Mesenchymal stem cell (in vitro differentiated cells and primary cell): Measurements from ENCODE around the gene ZNF865.

Experiments used
- DNase-seq: peaks from one replicate; pipeline ENCODE4 v3.0.0-alpha.2; 2013
- H2AFZ ChIP-seq: one replicate; pipeline ENCODE4 v1.6.1; 2013; ENCODE audit warnings: low read depth, mild to moderate bottlenecking, control low read depth, inconsistent platforms, low read length, moderate library complexity
- H2AK5ac ChIP-seq: 2 replicates; pipeline ENCODE4 v1.6.1; 2013; ENCODE audit warnings: low read length, moderate library complexity, mild to moderate bottlenecking, inconsistent platforms; ENCODE audit not compliant: severe bottlenecking
- H2BK120ac ChIP-seq: one replicate; pipeline ENCODE4 v1.6.1; 2013; ENCODE audit warnings: low read depth, mild to moderate bottlenecking, inconsistent platforms, low read length, moderate library complexity
- H2BK12ac ChIP-seq, 2 experiments: one replicate each; pipeline ENCODE4 v1.6.1; 2013; ENCODE audit warnings: inconsistent platforms in 2 of 2, low read length in 2 of 2, mild to moderate bottlenecking in 2 of 2, moderate library complexity in 2 of 2, control low read depth in 1 of 2
- H2BK15ac ChIP-seq: one replicate; pipeline ENCODE4 v1.6.1; 2013; ENCODE audit warnings: mild to moderate bottlenecking, low read depth, inconsistent platforms; ENCODE audit not compliant: poor library complexity, severe bottlenecking
- H2BK5ac ChIP-seq: 2 replicates; pipeline ENCODE4 v1.6.1; 2013; ENCODE audit warnings: low read depth, mild to moderate bottlenecking, low read length, control low read depth, inconsistent platforms; ENCODE audit not compliant: poor library complexity, severe bottlenecking
- H3K14ac ChIP-seq, 2 experiments: one replicate each; pipeline ENCODE4 v1.6.1; 2013; ENCODE audit warnings: inconsistent platforms in 2 of 2, low read length in 2 of 2, control low read depth in 1 of 2, mild to moderate bottlenecking in 1 of 2, moderate library complexity in 1 of 2
- H3K18ac ChIP-seq, 2 experiments: one replicate each; pipeline ENCODE4 v1.6.1; 2013; ENCODE audit warnings: inconsistent platforms in 2 of 2, low read length in 2 of 2, control low read depth in 1 of 2, low read depth in 1 of 2, mild to moderate bottlenecking in 1 of 2
- H3K23ac ChIP-seq, 2 experiments: one replicate each; pipeline ENCODE4 v1.6.1; 2013; ENCODE audit warnings: inconsistent platforms in 2 of 2, low read length in 2 of 2, mild to moderate bottlenecking in 2 of 2, moderate library complexity in 2 of 2, control low read depth in 1 of 2
- H3K27ac ChIP-seq: 2 replicates; pipeline ENCODE4 v1.5.1; 2013; ENCODE audit warnings: mild to moderate bottlenecking, moderate library complexity, low read length, control low read depth, inconsistent platforms; ENCODE audit not compliant: poor library complexity, severe bottlenecking
- H3K27me3 ChIP-seq, 2 experiments: 2 replicates each; pipeline versions ENCODE4 v1.6.1 to v1.7.0; 2013; ENCODE audit warnings: low read length in 2 of 2, mild to moderate bottlenecking in 2 of 2, moderate library complexity in 2 of 2, control low read depth in 1 of 2, inconsistent platforms in 1 of 2; ENCODE audit not compliant: control insufficient read depth in 1 of 2, insufficient read depth in 1 of 2
- H3K36me3 ChIP-seq, 2 experiments: 2 replicates each; pipeline versions ENCODE4 v1.6.1 to v1.7.0; 2013; ENCODE audit warnings: low read length in 2 of 2, control low read depth in 1 of 2, inconsistent platforms in 1 of 2, low read depth in 1 of 2, mild to moderate bottlenecking in 1 of 2; ENCODE audit not compliant: insufficient read depth in 2 of 2, control insufficient read depth in 1 of 2
- H3K4ac ChIP-seq, 2 experiments: one replicate each; pipeline ENCODE4 v1.6.1; 2013; ENCODE audit warnings: inconsistent platforms in 2 of 2, low read length in 2 of 2, mild to moderate bottlenecking in 2 of 2, moderate library complexity in 2 of 2, control low read depth in 1 of 2, low read depth in 1 of 2
- H3K4me1 ChIP-seq: 2 replicates; pipeline ENCODE4 v1.6.1; 2013; ENCODE audit warnings: low read depth, low read length, control low read depth; ENCODE audit not compliant: control insufficient read depth, insufficient read depth
- H3K4me2 ChIP-seq: 2 replicates; pipeline ENCODE4 v1.6.1; 2013; ENCODE audit warnings: low read length, mild to moderate bottlenecking, inconsistent platforms; ENCODE audit not compliant: poor library complexity, severe bottlenecking
- H3K4me3 ChIP-seq, 2 experiments: 2 replicates each; pipeline versions ENCODE4 v1.5.1 to v1.7.0; 2013; ENCODE audit warnings: low read length in 2 of 2, mild to moderate bottlenecking in 2 of 2, control low read depth in 1 of 2, low read depth in 1 of 2; ENCODE audit not compliant: insufficient read depth in 1 of 2
- H3K79me1 ChIP-seq: replicated peaks from 2 replicates; pipeline ENCODE4 v1.6.1; 2013; ENCODE audit warnings: mild to moderate bottlenecking, control low read depth, low read length, inconsistent platforms; ENCODE audit not compliant: poor library complexity, severe bottlenecking
- H3K9ac ChIP-seq: 2 replicates; pipeline ENCODE4 v1.7.0; 2013; ENCODE audit warnings: mild to moderate bottlenecking, low read length, moderate library complexity
- H3K9me3 ChIP-seq: 2 replicates; pipeline ENCODE4 v1.7.0; 2013; ENCODE audit warnings: mild to moderate bottlenecking, low read length; ENCODE audit not compliant: control insufficient read depth
- H4K8ac ChIP-seq: one replicate; pipeline ENCODE4 v1.6.1; 2013; ENCODE audit warnings: inconsistent platforms, mild to moderate bottlenecking, low read length, moderate library complexity
- H4K91ac ChIP-seq: one replicate; pipeline ENCODE4 v1.6.1; 2013; ENCODE audit warnings: mild to moderate bottlenecking, low read length, inconsistent platforms
- WGBS: methylation state at CpG from one replicate; pipeline ENCODE4 v1.1.7; 2013; ENCODE audit warnings: mixed read lengths; 5-methylcytosine and 5-hydroxymethylcytosine counted together

Gene ZNF865

DNA sequence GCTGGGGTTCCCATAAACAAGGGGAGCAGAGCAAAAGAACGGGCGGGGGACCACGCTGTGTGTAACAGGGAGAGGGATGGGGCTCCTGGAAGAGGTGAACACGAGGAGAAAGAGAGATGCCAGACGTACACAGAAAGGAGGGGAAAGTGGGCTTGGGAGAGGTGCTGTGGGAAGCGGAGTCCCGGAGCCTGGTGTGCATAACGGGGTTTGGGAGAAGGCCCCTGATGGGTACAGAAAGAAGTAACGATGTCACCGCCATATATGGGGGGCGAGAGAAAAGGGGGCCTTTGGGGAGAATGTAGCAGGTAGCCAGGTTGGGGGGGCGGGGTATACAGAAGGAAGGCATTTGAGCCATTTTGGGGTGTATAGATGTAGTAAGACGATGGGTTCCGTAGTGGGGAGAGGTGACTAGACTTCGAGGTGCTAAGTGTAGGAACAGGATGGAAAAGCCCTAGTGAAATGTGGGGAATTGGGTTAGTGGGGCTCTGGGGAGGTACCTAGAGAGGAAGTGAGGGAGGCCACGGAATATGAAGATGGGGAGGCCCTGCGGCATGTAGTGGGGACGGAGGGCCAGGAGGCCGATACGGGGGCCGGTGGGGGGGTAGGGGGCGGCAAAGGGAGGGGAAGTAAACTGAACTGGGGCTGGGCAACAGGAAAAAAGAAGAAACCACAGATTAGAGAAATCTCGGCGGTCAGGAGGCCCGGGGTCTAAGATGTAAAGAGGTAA, 36.1 kb downstream of the ZNF865 start:
- Histone ChIP-seq H3K27ac (peak overlapping the region; percentile 91), H2BK5ac (no peak overlapping the region), H4K91ac (peak overlapping the region; percentile 18), H2BK15ac (peak overlapping the region; percentile 74), H3K4me2 (peak overlapping the region; percentile 100), H2AFZ (no peak overlapping the region), H4K8ac (peak overlapping the region; percentile 90), H2AK5ac (peak overlapping the region; percentile 88), H3K79me1 (peaks cover 10% of the 10 kb centered on the region), H2BK12ac (peak overlapping the region; percentile 28 to 35), H3K18ac (peak overlapping the region; percentile 84 to 93), H3K4me1 (peaks cover 40% of the 10 kb centered on the region), H3K14ac (peak overlapping the region in 1 of 2 experiments; percentile 57), H3K23ac (no peak overlapping the region), H2BK120ac (peak overlapping the region; percentile 94), H3K36me3 (peaks cover 25 to 28% of the 10 kb centered on the region in 2 experiments), H3K4me3 (peak overlapping the region; percentile 82 to 94), H3K9me3 (no peaks in the 10 kb centered on the region), H3K27me3 (no peaks in the 10 kb centered on the region), H3K4ac (peak overlapping the region; percentile 57 to 92), H3K9ac (peak overlapping the region; percentile 94)
- peak; percentile 60 for DNase-seq
- 2% methylated on average over 25 of the region's 25 CpGs for WGBS

DNA sequence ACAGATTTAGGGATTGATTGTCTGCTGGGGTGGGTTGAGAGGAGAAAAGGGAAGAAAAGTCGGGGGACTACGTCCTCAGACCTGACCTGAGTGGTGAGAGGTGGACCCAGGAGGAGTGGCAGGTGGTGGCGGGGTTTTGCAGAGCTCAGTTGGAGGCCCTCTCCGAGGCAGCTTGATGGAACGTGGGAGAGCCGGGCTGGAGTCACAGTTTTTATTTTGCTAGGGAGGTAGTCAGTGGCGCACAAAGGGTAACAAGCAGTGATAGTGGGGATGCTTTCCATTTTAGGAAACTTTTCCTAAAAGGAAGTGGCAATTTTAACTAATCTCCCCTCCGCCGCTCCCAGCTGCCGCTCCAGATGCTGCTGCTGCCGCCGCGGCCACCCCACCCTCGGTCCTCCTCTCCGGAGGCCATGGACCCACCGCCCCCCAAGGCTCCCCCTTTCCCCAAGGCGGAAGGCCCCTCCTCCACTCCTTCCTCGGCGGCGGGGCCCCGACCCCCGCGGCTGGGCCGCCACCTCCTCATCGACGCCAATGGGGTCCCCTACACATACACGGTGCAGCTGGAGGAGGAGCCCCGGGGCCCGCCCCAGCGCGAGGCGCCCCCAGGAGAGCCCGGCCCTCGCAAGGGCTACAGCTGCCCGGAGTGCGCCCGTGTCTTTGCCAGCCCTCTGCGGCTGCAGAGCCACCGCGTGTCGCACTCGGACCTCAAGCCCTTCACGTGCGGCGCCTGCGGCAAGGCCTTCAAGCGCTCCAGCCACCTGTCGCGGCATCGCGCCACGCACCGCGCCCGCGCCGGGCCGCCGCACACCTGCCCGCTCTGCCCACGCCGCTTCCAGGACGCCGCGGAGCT, 36.9 kb downstream of the ZNF865 start:
- no peak overlapping the region for H2AFZ ChIP-seq

GRCh38 chr19:55643003-55643886, 37.8 kb downstream of the ZNF865 start, which contains the start of gene ZNF581:
Gene ZNF581, plus strand, starts transcription at chr19:55643649. Its CDS starts 923 bp downstream, at chr19:55644572.
- no peaks in the 10 kb centered on the region for H3K27me3 ChIP-seq
- peak within 1 kb of the TSS; percentile 59 for H2BK120ac ChIP-seq
- 2% methylated on average over 36 of the region's 56 CpGs for WGBS
- H3K27ac ChIP-seq = peak within 1 kb of the TSS; percentile 85
- no peak within 1 kb of the TSS for H2BK5ac ChIP-seq
- peak within 1 kb of the TSS; percentile 94 for H3K9ac ChIP-seq
- no peak within 1 kb of the TSS for H2AFZ ChIP-seq
- no peaks in the 10 kb centered on the region for H3K9me3 ChIP-seq
- peak within 1 kb of the TSS; percentile 89 for H4K91ac ChIP-seq
- peak within 1 kb of the TSS; percentile 89 for H2AK5ac ChIP-seq
- H4K8ac ChIP-seq = peak within 1 kb of the TSS; percentile 61
- H3K36me3 ChIP-seq = peaks cover 27 to 28% of the 10 kb centered on the region in 2 experiments
- peaks cover 36% of the 10 kb centered on the region for H3K4me1 ChIP-seq
- peak; percentile 88 for DNase-seq
- peak within 1 kb of the TSS in 1 of 2 experiments; percentile 97 for H3K14ac ChIP-seq
- peak within 1 kb of the TSS; percentile 18 for H2BK15ac ChIP-seq
- peak within 1 kb of the TSS; percentile 86 to 95 for H3K18ac ChIP-seq
- H3K4ac ChIP-seq = peak within 1 kb of the TSS; percentile 5 to 95
- peak within 1 kb of the TSS; percentile 82 to 94 for H3K4me3 ChIP-seq
- peaks cover 14% of the 10 kb centered on the region for H3K79me1 ChIP-seq
- H3K4me2 ChIP-seq = peak within 1 kb of the TSS; percentile 100
- H3K23ac ChIP-seq = peak within 1 kb of the TSS in 1 of 2 experiments; percentile 97
- H2BK12ac ChIP-seq = peak within 1 kb of the TSS; percentile 67 to 93

More for the DNA sequence above, 36.9 kb downstream of the ZNF865 start:
- H3K27ac ChIP-seq = peak overlapping the region; percentile 84
- peak overlapping the region; percentile 29 for H4K8ac ChIP-seq
- peak overlapping the region; percentile 82 to 94 for H3K4me3 ChIP-seq
- H3K23ac ChIP-seq = peak overlapping the region in 1 of 2 experiments; percentile 97
- no peak overlapping the region for H2BK15ac ChIP-seq
- peak overlapping the region; percentile 100 for H3K4me2 ChIP-seq
- H2AK5ac ChIP-seq = peak overlapping the region; percentile 88
- peak; percentile 38 for DNase-seq
- WGBS = 5% methylated on average over 61 of the region's 65 CpGs
- H3K27me3 ChIP-seq = no peaks in the 10 kb centered on the region
- H3K4ac ChIP-seq = peak overlapping the region; percentile 2 to 92
- H3K18ac ChIP-seq = peak overlapping the region; percentile 86 to 95
- H3K9me3 ChIP-seq = no peaks in the 10 kb centered on the region
- H2BK120ac ChIP-seq = peak overlapping the region; percentile 30
- peaks cover 28% of the 10 kb centered on the region in 2 experiments for H3K36me3 ChIP-seq
- peaks cover 37% of the 10 kb centered on the region for H3K4me1 ChIP-seq
- H3K14ac ChIP-seq = peak overlapping the region in 1 of 2 experiments; percentile 97
- no peak overlapping the region for H2BK5ac ChIP-seq
- H3K79me1 ChIP-seq = peaks cover 14% of the 10 kb centered on the region
- H2BK12ac ChIP-seq = peak overlapping the region; percentile 67 to 75
- H4K91ac ChIP-seq = peak overlapping the region; percentile 89
- peak overlapping the region; percentile 94 for H3K9ac ChIP-seq
